HG03159 (cell line): Measurements from ENCODE around the gene PLA2G4A.

Experiments
- ATAC-seq: cut with Tn5 transposase; IDR thresholded peaks from one replicate; pipeline ENCODE4 v1.9.1; 2021; ENCODE audit warnings: mild to moderate bottlenecking, moderate library complexity; ENCODE audit not compliant: unreplicated experiment

The PLA2G4A gene

DNA sequence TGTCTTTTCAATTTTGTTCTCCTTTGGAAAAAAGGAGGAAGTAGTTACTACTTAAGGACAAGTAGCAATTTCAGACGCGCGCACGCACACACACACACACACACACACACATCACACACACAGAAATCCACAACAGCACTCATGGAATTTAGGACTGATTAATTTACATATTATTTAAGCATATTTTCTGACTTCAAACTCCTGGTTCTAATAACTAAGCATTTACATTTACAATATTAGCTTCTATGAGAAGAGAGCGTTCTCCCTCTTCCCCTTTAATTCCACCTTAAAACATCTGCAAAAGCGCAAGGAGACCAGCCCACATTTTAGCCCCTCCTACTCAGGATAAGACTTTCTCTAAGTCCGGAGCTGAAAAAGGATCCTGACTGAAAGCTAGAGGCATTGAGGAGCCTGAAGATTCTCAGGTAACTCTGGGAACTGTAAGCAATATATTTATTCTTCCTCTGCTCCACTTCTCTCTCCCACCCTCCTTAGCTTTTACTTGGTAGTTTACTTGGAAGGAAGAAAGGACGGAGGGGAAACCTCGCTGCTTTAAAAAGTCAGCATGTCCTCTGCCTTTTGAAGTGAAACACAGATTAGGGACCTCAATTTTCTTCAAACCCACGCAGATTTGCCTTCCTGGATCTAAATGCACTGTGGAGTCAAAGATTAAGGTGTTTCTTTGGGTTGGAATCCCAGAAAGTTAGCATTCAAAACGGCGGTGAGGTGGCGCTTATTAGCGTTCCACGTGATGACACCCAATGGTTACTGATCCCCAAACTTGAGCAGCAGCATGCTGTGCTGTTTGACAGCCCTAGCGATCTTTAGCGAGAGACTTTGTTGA lies at the start of gene PLA2G4A:
Gene PLA2G4A, plus strand, starts transcription at position 339 of the 844 bp plus-strand sequence. CDS start 25,406 bp downstream, outside the sequence.
- peak; percentile 83 for ATAC-seq

DNA sequence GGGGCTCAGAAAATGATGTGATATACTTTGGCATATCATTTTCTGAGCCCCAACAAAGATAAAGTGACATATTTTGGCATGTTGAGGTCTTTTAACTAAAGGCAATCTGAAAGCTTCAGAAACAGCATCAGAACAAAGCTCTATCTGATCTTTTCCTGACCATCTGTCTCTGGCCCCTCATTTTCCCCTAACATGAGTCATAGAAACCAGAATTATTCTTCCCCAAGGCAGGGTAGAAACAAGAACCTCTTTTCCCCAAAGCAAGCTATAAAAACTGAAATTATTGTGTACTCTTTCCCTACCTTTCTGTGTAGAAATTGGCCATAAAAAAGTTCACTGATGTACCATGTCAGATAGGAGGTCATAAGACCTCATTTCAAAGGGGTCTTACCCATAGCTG lies 48.7 kb upstream of the PLA2G4A start:
- ATAC-seq = no peak

DNA sequence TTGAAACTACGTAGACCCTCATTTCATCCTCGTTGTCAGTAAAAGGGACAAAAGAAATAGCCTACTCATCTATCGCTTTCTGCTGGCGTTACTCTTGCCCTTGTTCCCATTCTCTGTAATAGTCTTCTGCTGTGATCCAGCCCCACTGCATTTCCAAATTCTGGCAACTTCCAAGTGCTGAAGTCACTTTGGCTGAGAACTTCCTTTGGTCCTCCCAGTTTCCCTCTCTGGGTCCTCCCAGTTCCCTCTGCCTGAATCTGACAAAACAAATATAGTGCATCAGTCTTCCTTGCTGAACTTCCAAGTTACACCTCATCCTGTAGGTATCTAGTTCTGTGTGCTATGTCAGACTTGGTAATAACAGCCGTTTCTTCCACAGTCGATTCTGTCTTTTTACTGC lies 47.0 kb upstream of the PLA2G4A start:
- no peak for ATAC-seq

DNA sequence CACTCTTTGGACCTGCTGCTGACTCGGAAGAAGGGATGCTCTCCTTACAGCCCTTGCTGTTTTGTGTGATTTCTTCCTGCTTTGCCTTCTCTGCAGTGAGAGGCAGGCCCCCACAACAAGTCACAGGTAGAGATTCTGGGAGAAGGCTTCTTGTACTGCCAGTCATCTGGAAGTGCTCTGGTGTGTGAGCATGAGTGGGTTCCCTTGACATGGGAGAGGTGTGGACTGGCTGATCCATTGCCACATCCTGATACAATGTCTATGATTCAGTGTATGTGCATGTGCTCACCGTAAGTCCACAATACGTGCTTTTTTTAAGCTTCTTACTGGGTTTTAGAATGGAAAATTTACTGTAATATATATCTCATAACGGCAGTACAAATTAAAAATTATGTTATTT lies 46.0 kb upstream of the PLA2G4A start:
- no peak for ATAC-seq

DNA sequence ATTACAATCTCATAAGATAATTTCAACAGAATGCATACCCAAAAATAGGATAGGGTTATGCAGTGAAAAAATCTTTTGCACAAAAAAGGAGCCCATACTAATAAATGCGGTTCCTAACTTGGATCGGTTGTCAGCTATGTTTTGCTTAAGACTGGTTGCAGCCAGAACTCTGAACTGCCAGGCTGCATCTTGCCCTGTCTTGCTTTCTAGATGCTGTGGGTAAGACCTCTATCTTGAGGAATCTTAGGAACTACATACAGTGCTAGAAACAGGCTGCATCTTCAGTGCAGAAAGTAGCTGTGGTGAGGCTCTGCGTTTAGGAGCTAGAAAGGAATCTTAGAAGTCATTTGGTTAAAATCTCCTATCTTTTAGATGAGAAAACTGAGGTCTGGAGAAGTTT lies 45.6 kb upstream of the PLA2G4A start:
- no peak for ATAC-seq

DNA sequence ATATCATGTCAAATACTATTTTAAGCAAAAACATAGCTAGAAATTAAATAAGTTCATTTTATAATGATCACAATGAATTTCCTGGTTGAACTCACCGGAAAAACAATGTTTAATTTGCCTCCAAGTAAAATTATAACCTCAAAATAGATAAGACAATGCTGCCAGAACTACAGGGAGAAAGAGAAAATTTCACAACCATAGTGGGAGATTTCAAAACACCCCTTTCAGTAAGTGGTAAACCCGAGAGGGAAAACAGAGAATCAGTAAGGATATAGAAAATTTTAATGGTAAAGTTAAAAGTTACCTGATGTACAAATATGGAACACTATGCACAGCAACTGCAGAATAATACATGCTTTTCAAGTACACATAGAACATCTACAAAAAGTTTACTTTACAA lies 43.2 kb upstream of the PLA2G4A start:
- ATAC-seq = no peak

DNA sequence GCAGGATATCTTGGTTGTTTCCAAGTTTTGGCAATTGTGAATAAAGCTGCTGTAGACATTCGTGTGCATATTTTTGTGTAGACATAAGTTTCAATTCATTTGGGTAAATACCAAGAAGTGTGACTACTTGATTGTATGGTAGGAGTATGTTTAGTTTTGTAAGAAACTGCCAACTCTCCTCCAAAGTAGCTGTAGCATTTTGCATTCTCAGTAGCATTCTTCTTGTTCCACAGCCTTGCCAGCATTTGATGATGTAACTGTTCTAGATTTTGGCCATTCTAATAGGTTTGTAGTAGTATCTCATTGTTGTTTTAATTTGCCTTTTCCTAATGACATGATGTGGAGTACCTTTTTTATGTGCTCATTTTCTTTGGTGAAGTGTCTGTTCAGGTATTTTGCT lies 38.6 kb upstream of the PLA2G4A start:
- ATAC-seq = no peak

DNA sequence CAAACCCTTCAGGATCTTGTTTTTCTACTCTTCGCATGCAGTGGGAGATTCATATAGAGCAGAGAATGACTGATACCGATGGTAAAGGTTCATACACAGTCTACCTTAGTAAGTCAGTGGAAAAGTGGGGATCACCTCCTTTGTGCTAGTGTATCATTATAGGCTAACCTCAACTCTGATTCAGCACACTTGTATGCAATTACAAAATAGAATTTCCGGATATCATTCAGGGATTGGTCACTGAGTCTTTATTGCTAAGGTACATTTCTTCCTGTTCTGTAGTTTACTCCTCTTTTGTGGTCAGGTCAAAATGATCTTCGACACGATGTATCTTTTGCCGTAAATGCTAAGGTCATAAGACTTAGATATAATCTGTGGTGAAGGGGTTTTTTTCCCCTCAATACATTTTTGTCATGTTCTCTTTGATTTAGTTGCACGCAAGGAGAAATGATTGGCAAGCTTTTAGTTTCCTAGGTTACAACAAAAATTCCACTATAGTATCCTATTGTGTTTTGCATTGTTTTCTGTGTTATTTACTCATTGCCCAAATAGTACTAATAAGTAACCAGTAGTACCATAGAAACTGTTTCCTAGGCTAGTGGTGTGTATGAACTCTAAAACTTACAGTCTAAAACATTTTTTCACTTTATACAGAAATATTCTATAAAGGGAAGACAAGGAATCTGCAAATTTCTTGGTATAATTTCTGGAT lies 35.7 kb upstream of the PLA2G4A start:
- ATAC-seq = peak; percentile 59

DNA sequence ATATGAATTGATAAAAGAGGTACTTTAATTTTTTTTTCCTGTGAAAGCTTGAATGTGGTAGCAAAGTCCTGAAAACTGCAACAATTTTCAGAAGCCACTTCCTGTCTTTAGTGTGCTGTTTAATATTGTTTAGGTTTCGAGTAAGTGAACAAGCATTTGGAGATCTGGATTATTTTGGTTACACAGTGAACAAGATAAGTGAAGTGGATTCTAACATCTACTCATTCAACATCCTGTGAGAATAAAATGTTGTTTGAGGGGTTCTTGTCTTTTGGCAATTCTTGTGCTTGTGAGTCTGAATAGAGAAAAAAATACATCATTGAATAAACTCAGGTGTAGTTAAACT lies 35.2 kb upstream of the PLA2G4A start:
- ATAC-seq = peak; percentile 58

DNA sequence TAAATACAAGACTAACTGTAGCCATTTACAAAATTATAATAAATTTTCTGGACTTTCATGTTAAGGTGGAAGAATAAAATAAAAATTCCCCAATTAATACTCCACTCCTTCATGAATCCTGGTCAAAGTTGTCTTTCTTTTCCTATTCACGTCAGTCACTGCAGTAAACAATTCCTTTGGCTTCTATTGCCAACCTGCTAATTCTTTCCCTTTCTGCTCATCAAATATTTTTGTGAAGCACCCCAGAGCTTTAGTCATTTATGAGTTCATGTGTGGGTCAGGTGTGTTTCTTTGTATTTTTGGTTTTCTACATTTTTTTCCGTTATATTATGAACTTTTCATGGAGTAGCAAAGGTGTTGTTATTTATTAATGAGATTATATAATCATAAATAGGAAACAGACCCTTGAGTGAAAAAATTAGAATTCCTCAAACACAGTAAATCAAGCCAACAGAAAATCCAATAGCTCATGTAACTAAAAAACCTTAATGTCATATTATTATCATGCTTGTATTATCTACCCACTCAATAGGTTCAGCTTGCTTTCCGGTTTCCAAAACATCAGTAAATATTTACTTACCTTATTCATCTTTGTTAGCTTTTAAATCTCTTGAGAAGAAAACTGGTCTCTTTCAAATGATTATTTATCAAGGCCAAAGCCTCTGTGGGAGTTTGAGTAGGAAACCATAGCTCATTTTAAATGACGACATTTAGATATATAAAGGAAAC lies 29.6 kb upstream of the PLA2G4A start:
- ATAC-seq = no peak

DNA sequence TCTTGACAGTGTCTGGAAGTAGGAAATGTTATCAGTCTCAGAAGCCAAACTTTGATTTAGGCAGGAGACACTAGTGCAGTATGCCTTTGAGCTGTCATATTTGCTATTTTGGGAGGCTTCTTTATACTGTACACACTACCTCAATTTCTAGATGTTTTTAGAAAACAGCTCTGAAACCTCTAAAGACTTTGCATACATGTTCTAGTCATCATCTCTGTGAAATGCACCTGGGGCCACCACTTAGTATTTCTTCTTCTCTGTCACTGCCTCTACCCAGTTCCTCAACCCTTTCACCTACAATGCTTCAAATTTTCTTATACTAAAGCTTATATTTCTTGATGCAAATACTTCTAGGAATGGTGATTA lies 29.1 kb upstream of the PLA2G4A start:
- ATAC-seq = peak; percentile 97

DNA sequence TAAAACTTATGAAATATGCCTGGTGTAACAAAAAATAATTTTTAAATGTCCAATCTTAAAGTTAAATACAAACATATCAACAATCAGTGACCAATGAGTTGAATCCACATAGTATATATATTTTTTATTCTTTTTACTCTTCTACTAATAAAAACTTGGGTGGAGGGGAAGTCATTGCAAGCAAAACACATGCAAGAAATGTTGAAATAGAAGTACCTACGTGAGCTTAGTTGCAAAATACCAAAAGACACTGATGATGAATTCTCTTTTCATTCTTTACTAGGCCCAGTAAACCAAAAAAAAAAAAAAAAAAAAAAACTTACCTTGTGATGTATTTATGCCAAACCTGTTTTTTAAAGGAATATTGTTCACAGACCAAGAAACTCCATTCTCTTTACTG lies 26.4 kb upstream of the PLA2G4A start:
- ATAC-seq = no peak

DNA sequence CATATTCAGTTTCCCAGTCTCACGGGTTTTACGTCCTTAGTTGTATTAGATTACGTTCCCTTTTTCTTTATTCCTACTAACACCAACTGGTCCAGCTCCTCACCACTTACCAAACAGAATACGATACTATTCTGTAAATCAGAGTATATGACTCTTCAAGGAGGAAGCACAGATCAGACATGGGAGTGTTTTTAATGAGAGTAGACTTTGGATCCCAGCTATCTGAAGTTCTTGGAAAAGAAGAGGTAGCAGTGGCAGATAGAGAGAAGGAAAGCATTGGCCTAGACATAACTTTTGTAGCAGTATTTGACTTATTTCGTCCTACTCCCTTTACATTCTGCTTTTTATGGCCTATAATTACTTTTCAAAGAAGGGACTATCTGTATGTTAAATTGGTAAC lies 24.1 kb upstream of the PLA2G4A start:
- no peak for ATAC-seq

DNA sequence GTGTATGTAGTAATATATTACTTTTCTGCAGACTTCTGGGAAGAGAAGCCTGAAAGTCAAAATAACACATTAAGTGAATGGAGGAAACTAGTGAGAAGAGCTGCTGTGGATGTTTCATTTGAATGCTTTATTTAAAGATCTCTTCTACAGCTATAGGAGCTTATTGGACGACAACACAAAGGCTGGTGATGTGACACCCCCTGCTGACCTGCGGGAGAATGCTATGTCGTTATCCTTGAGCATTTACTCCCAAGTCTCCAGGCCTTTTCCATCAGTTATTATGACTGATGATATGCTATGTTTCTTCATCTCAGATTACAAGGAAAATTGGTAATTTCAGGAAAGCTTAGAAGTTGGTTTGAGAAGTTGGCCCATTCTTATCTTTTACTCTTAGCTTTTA lies 22.3 kb upstream of the PLA2G4A start:
- ATAC-seq = no peak

DNA sequence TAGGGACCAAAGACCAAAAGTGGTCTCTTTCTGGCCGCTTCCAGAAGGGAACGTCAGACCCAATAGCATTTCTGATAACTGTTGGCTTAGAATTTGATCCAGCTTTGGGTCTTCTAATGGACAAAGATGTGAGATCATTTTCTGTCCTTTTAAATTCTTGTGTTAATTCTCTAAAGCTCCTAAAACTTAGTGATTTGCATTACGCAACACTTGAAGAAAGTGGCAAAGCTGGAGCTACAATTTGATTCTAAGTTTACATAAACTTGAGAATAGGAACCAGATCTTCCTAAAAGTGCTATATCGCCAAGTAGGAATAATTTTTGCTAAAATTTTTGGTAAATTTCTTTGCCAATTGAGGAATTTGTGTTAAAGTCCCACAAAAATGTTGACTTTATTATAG lies 21.6 kb upstream of the PLA2G4A start:
- no peak for ATAC-seq

DNA sequence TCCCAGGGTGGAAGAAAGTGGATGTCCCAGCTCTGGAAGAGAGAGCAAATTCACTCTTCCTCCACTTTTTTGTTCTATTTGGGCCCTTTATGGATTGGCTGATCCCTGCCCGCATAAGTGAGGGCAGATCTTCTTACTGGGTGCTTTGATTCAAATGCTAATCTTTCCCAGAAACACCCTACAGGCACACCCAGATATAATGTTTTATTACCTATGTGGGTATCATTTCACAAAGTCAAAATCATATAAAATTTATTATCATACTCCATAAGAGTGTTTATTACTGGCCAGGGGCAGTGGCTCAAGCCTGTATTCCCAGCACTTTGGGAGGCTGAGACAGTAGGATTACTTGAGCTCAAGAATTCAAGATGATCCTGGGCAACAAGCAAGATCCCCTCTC lies 16.9 kb upstream of the PLA2G4A start:
- no peak for ATAC-seq

DNA sequence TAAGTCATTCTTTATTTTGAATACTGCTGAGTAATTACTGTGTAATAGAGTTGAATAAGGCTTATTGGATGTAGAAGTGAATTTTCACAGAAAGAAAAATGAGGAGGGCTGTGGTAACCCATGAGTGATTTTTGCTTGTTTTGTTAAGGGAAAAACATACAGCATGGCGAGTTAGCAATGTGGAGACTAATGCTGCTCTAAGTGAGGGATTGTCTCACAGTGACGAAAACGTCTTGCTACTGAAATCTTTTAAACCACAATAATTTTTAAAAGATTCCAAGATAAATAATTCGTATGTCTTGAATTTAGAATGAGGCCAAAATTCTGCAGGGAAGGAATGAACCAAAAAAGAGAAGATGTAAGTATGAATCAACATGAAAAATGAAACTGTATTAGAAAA lies 16.2 kb upstream of the PLA2G4A start:
- no peak for ATAC-seq

DNA sequence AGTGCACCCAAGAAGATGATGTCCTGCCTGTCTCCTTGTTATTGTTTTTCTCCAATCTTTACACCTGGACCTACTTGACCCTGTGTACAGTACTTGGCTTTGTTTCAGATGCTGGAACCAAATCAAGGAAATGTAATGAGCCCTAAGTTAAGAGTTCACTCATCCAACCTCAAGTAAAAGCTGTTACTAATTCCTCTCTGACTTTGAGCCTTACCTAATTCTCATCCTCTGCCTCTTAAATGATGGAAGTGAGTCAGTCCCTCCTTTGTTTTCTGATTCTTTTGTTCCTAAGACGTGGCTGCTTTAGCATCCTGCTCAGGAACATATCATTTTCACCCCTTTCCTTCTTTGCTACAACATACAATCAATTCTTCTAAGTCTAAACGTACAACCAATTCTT lies 15.3 kb upstream of the PLA2G4A start:
- ATAC-seq = no peak

DNA sequence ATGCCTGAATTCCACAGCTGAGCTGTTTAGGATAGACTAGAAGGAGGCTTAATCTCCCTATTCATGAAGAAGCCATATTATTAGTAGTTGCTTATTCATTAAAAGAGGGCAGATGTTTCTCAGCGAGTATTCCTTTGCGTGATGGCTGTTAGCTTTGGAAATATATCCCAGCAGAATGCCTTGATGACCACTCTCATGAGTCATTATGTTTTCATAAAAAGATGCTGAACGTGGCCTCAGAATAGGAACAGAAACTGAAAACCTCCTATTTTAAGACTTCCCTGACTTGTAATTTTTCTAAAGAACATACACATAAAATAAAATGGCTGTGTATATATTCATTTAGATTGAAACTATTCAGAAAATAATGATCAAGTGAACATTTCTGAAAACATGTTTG lies 9.6 kb upstream of the PLA2G4A start:
- ATAC-seq = peak; percentile 75

DNA sequence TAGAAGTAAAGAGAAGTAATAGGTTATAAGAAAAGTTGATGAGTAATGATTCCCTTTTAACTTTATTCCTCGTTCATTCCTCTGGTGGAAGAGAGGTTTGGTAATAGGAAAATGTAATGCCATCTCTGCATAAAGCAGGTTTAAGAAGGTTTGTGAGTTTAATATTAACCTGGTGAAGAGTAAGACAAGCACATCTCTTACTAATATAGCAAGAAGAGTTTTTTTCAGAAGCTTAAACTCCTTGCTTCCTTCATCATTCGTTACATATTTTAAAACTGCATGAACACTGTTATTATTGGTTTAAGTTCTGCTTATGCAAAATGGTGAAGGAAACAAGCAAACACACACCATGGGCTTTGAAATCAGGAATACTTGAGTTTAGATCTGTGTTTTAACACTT lies 9.2 kb upstream of the PLA2G4A start:
- peak; percentile 55 for ATAC-seq

DNA sequence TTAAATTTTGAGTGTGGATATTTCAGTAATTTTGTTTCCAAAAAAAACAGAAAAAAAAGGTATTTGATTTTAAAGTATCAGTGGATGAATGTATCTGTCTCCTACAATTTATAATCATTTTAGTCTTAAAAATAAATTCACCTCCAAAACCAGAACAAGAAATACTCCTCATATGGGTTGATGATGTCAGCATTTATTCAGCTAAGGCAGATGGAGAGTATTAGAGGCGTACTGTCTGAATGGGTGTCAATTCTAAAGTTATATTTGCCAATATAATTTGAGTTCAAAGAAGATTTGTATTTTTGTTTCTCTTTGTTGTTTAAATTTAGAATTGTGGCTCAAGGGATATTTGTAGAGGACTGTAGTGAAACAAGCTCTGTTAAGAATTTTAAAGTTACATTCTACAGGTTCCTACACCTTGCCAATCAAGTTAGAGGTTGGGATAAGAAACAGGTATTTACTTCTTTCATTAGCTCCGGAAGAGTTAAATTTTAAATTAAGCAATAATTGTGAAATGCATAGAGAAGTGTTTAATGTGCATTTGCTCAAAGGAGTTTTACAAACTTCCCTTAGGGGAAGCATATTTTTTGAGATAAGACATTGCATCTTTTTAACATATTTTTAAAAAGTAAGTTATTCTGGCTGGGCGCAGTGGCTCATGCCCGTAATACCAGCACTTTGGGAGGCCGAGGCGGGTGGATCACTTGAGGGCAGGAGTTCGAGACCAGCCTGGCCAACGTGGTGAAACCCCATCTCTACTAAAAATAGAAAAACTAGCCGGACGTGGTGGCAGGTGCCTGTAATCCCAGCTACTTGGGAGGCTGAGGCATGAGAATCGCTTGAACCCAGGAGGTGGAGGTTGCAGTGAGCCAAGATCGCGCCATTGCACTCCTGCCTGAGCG lies 1.2 kb downstream of the PLA2G4A start:
- no peak for ATAC-seq
